Thyroid gland (tissue), 4 donors: Measurements from ENCODE around the gene S100A3. TPM values are rescaled to one million over a fixed set of nuclear protein-coding genes. Genes with fewer than 3 reads are reported as not detected.
"Not testable (repeated sequence)": the region's sequence is repeated elsewhere in the genome, so short reads cannot be mapped to it uniquely, and the experiment has no call there.

Experiments
- DNase-seq, 2 donors: peaks; one replicate each; pipeline ENCODE4 v3.0.0-alpha.2; 2019
- H3K27ac ChIP-seq, 3 donors: fragments of 200-600 bp; sonication (generic); 1 replicate in 2 of 3; 2 replicates in 1 of 3; pipeline ENCODE4 v1.5.1; 2016 to 2019; ENCODE audit warnings: mild to moderate bottlenecking in 1 of 3, moderate library complexity in 1 of 3
- H3K27me3 ChIP-seq: fragments of 200-600 bp; sonication (generic); one replicate; pipeline ENCODE4 v1.5.1; 2019
- H3K36me3 ChIP-seq, 2 donors: fragments of 200-600 bp; sonication (generic); one replicate each; pipeline ENCODE4 v1.5.1; 2016 to 2019
- H3K4me1 ChIP-seq, 2 donors: fragments of 200-600 bp; sonication (generic); one replicate each; pipeline ENCODE4 v1.5.1; 2017 to 2019
- H3K4me3 ChIP-seq, 3 donors: fragments of 200-600 bp; sonication (generic); replicated peaks in 1 of 3; 1 replicate in 2 of 3; 2 replicates in 1 of 3; pipeline ENCODE4 v1.5.1; 2016; ENCODE audit warnings: mild to moderate bottlenecking in 1 of 3
- H3K9me3 ChIP-seq: fragments of 200-600 bp; sonication (generic); one replicate; pipeline ENCODE4 v1.5.1; 2017
- POLR2A ChIP-seq, 2 donors: fragments of 450-650 bp; IDR thresholded peaks; one replicate each; pipeline ENCODE4 v1.6.1; 2017; ENCODE audit warnings: antibody characterized with exemption in 2 of 2, mild to moderate bottlenecking in 2 of 2, moderate library complexity in 1 of 2
- WGBS, 2 donors: methylation state at CpG; one replicate each; pipeline ENCODE4 v1.1.5; 2017; 5-methylcytosine and 5-hydroxymethylcytosine counted together
- intact Hi-C: fragments of 100-400 bp; cut with DNase I; formaldehyde crosslinking; loops from one replicate; pipeline ENCODE4 v1.15.1; 2023
- total RNA-seq, 4 donors: library from RNA; depleted of rRNA; stranded (reverse); fragments of >200 nt; gene quantifications; one replicate each; pipeline ENCODE4 v1.2.3, GENCODE V29; 2016
- TF ChIP-seq, protein P1 (sequence below), 6 experiments: fragments of 200-600 bp in 3 of 6; fragments of 450-650 bp in 3 of 6; sonication (generic) in 3 of 6; IDR thresholded peaks; one replicate each; pipeline ENCODE4 v1.5.1; 2016 to 2019; ENCODE audit warnings: antibody characterized with exemption in 6 of 6, mild to moderate bottlenecking in 2 of 6, inconsistent platforms in 1 of 6, moderate library complexity in 1 of 6

The S100A3 gene
- total RNA-seq, 4 donors from 2014 or later, result 0.83 to 1.7 TPM; not detected in 2

DNA sequence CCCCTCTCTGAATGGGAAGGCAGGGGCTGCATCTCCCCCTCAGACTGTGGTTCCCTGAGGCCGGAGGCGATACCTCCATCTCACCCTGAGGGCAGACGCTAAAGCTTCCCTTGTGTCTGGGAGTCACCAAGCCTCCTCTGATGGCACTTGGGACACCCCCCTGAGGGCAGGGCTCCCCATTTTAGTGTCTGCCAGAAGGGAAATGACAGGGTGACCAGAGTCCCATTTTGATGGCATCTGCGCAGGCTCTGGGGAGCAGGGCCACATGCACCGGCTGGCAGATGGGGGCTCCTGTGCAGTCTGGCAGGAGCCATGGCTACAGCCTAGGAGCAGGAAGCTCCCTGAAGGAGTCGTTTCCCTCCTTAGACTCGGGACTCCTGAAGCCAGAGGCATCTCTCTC is 14.9 kb upstream of the S100A3 start:
- no peak for TF ChIP-seq POLR2A (IDR thresholded peaks at IDR 0.05)
- TF ChIP-seq, protein P1, sequence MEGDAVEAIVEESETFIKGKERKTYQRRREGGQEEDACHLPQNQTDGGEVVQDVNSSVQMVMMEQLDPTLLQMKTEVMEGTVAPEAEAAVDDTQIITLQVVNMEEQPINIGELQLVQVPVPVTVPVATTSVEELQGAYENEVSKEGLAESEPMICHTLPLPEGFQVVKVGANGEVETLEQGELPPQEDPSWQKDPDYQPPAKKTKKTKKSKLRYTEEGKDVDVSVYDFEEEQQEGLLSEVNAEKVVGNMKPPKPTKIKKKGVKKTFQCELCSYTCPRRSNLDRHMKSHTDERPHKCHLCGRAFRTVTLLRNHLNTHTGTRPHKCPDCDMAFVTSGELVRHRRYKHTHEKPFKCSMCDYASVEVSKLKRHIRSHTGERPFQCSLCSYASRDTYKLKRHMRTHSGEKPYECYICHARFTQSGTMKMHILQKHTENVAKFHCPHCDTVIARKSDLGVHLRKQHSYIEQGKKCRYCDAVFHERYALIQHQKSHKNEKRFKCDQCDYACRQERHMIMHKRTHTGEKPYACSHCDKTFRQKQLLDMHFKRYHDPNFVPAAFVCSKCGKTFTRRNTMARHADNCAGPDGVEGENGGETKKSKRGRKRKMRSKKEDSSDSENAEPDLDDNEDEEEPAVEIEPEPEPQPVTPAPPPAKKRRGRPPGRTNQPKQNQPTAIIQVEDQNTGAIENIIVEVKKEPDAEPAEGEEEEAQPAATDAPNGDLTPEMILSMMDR (IDR thresholded peaks at IDR 0.05), result no peak
- intact Hi-C loops, result no loop called here
- WGBS, 2 donors, result 79 to 92% methylated on average over 2 to 4 of the region's 7 CpGs
- DNase-seq, result no peak
- Histone ChIP-seq H3K4me3 (no peak overlapping the region), H3K27me3 (no peaks in the 10 kb centered on the region), H3K36me3 (no peaks in the 10 kb centered on the region), H3K4me1 (peaks cover 33 to 59% of the 10 kb centered on the region in 2 donors), H3K9me3 (no peaks in the 10 kb centered on the region), H3K27ac (peak overlapping the region in 2 of 3 donors; percentile 60 to 96)

DNA sequence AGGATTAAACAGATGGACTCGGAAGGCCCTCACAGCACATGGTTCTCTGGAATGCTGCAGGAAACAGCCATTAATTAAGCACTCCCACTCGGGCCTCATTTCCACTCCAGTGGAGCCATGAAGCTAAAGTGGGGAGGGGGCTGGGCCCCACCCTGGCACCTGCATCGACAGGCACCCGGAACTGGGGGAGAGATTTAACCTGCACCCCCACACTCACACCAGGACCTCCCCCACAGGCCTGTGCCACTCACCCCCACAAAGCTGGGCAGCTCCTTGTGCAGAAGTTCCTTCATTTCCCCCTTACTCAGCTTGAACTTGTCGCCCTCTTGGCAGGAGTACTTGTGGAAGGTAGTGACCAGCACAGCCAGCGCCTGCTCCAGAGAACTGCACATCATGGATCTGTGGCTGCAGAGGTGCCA is 14.4 kb upstream of the S100A3 start:
- Histone ChIP-seq H3K4me1 (peaks cover 33 to 54% of the 10 kb centered on the region in 2 donors), H3K9me3 (no peaks in the 10 kb centered on the region), H3K27me3 (no peaks in the 10 kb centered on the region), H3K27ac (peak overlapping the region in 1 of 3 donors; percentile 60), H3K36me3 (no peaks in the 10 kb centered on the region), H3K4me3 (no peak overlapping the region)
- no peak for TF ChIP-seq POLR2A (IDR thresholded peaks at IDR 0.05)
- TF ChIP-seq, protein P1 (IDR thresholded peaks at IDR 0.05), result no peak
- intact Hi-C loops, result no loop called here
- peak in 1 of 2 donors; percentile 26 for DNase-seq
- WGBS, 2 donors, result 57 to 63% methylated on average over 5 to 6 of the region's 6 CpGs

- WGBS, 2 donors, result 93 to 99% methylated on average over 3 of the region's 3 CpGs
- H3K27ac ChIP-seq, intact Hi-C loops: not testable (repeated sequence)
Observed at GRCh38 chr1:153562021-153562420, 13.0 kb upstream of the S100A3 start.

GRCh38 chr1:153561466-153561985 is 12.5 kb upstream of the S100A3 start:
- WGBS, 2 donors, result 97 to 100% methylated on average over 3 of the region's 3 CpGs
- Histone ChIP-seq H3K27ac (no peak overlapping the region), H3K36me3 (no peaks in the 10 kb centered on the region), H3K4me1 (peaks cover 17 to 35% of the 10 kb centered on the region in 2 donors), H3K27me3 (no peaks in the 10 kb centered on the region), H3K9me3 (no peaks in the 10 kb centered on the region), H3K4me3 (no peak overlapping the region)
- intact Hi-C loops, result no loop called here
- no peak for DNase-seq
- no peak for TF ChIP-seq POLR2A (IDR thresholded peaks at IDR 0.05)
- TF ChIP-seq, protein P1 (IDR thresholded peaks at IDR 0.05), result no peak

More at GRCh38 chr1:153562021-153562420, 13.0 kb upstream of the S100A3 start:
- H3K36me3 ChIP-seq, H3K4me3 ChIP-seq, H3K27me3 ChIP-seq, H3K9me3 ChIP-seq, DNase-seq: not testable (repeated sequence)
- H3K4me1 ChIP-seq, result peaks cover 21 to 40% of the 10 kb centered on the region in 2 donors

DNA sequence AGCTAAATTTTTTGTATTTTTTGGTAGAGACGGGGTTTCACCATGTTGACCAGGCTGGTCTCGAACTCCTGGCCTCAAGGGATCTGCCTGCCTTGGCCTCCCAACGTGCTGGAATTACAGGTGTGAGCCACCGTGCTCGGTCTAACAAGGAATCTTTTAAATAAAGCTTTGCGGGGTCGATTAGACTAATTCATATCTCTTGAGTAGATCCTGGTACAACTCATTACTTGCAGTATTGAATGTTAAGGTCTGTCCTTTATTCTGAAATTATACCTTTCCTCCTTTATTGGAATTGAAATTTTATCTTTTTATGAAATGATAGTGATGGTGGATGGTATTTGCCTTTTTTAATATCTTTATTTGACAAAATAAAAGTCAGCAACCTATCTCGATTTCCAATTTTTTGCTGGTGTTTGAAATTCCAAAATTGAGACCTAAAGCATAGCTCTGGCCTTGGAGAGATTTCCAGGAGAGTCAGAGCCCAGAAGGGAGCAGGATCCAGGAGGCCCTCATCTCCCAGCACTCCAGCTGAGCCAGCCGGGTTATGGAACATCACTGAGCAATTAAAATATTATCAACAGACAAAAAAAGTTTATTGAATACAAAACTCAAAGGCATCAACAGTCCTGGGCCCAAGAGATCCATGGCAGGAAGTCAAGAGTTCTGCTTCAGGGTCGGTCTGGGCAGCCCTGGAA is 11.9 kb upstream of the S100A3 start:
- Histone ChIP-seq H3K4me3 (no peak overlapping the region), H3K27ac (no peak overlapping the region), H3K9me3 (no peaks in the 10 kb centered on the region), H3K4me1 (peaks cover 11 to 29% of the 10 kb centered on the region in 2 donors), H3K27me3 (no peaks in the 10 kb centered on the region), H3K36me3 (no peaks in the 10 kb centered on the region)
- 91 to 93% methylated on average over 10 of the region's 10 CpGs for WGBS, 2 donors
- TF ChIP-seq POLR2A (IDR thresholded peaks at IDR 0.05), result no peak
- TF ChIP-seq, protein P1 (IDR thresholded peaks at IDR 0.05), result no peak
- DNase-seq, result no peak
- intact Hi-C loops, result no loop called here
